Fibroblast of mammary gland (primary cell): Measurements from ENCODE around the gene TMIGD3.

ENCODE experiments used
- DNase-seq: peaks from one replicate; pipeline ENCODE4 v3.0.0-alpha.2; 2010; ENCODE audit warnings: low read depth
- H3K4me3 ChIP-seq: 2 replicates; pipeline ENCODE4 v1.5.1; 2011; ENCODE audit warnings: low read depth, mild to moderate bottlenecking, low read length, moderate library complexity; ENCODE audit not compliant: control insufficient read depth
- CTCF ChIP-seq: conservative IDR thresholded peaks from 2 replicates; pipeline ENCODE4 v1.5.1; 2011; ENCODE audit warnings: low read depth, low read length, inconsistent platforms; ENCODE audit not compliant: control insufficient read depth, insufficient read depth

Gene TMIGD3

GRCh38 chr1:111497592-111497991, 5.8 kb downstream of the TMIGD3 start:
- no peak for DNase-seq
- TF ChIP-seq CTCF: no peak

GRCh38 chr1:111496398-111496797, 7.0 kb downstream of the TMIGD3 start:
- TF ChIP-seq CTCF: no peak
- H3K4me3 ChIP-seq: no peak overlapping the region
- no peak for DNase-seq

More at GRCh38 chr1:111497592-111497991, 5.8 kb downstream of the TMIGD3 start:
- H3K4me3 ChIP-seq: no peak overlapping the region

GRCh38 chr1:111491070-111491469, 12.4 kb downstream of the TMIGD3 start:
- no peak for TF ChIP-seq CTCF

GRCh38 chr1:111490220-111490619, 13.2 kb downstream of the TMIGD3 start:
- no peak for DNase-seq
- no peak for TF ChIP-seq CTCF
- H3K4me3 ChIP-seq: no peak overlapping the region

More at GRCh38 chr1:111491070-111491469, 12.4 kb downstream of the TMIGD3 start:
- no peak for DNase-seq
- H3K4me3 ChIP-seq: no peak overlapping the region

GRCh38 chr1:111489604-111490003, 13.8 kb downstream of the TMIGD3 start:
- DNase-seq: peak; percentile 54
- TF ChIP-seq CTCF: no peak
- H3K4me3 ChIP-seq: no peak overlapping the region

GRCh38 chr1:111488669-111489068, 14.8 kb downstream of the TMIGD3 start:
- H3K4me3 ChIP-seq: no peak overlapping the region
- no peak for DNase-seq

More at GRCh38 chr1:111488669-111489068, 14.8 kb downstream of the TMIGD3 start:
- no peak for TF ChIP-seq CTCF
